ENCODE data around the gene SLK. TPM values are rescaled to one million over a fixed set of nuclear protein-coding genes. Genes with fewer than 3 reads are reported as not detected.

SLK gene
- total RNA-seq, 2 experiments from 2014 or later, result 19.4 to 19.9 TPM

DNA sequence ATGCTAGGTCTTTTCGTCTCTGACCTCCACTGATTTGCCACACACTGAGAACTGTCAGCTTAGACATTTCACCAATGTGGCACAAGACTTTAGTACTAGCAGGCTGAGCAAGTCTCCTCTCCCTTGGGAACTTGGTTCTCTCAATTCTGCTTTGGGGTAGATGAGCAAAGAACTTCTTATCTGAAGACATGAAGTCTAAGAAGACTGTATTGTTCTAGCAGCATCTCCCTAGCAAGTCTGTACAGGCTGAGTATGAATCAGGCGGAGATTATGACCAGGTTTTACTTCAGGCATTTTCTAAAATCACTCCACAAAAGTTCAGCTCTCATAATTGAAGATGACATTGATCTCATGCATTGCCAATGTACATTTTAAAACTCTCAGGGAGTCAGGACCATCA lies 25.1 kb upstream of the SLK start:
- TF ChIP-seq, protein P1, sequence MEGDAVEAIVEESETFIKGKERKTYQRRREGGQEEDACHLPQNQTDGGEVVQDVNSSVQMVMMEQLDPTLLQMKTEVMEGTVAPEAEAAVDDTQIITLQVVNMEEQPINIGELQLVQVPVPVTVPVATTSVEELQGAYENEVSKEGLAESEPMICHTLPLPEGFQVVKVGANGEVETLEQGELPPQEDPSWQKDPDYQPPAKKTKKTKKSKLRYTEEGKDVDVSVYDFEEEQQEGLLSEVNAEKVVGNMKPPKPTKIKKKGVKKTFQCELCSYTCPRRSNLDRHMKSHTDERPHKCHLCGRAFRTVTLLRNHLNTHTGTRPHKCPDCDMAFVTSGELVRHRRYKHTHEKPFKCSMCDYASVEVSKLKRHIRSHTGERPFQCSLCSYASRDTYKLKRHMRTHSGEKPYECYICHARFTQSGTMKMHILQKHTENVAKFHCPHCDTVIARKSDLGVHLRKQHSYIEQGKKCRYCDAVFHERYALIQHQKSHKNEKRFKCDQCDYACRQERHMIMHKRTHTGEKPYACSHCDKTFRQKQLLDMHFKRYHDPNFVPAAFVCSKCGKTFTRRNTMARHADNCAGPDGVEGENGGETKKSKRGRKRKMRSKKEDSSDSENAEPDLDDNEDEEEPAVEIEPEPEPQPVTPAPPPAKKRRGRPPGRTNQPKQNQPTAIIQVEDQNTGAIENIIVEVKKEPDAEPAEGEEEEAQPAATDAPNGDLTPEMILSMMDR (conservative IDR thresholded peaks at IDR 0.05; ENCODE audit: low read length), result no peak
- no peak for TF ChIP-seq EZH2phosphoT487 (IDR thresholded peaks at IDR 0.05; ENCODE audit: borderline replicate concordance, low read depth, low read length)
- Histone ChIP-seq H3K27ac (ENCODE audit: low read depth, low read length, poor library complexity, severe bottlenecking) (no peak overlapping the region), H3K4me2 (ENCODE audit: low read length) (no peak overlapping the region), H4K20me1 (ENCODE audit: insufficient read depth, low read length) (no peaks in the 10 kb centered on the region), H3K79me2 (ENCODE audit: insufficient read depth, low read depth, low read length) (no peaks in the 10 kb centered on the region), H3K4me1 (ENCODE audit: insufficient read depth, low read length, poor library complexity, severe bottlenecking) (no peaks in the 10 kb centered on the region), H2AFZ (ENCODE audit: low read length) (no peak overlapping the region), H3K36me3 (ENCODE audit: insufficient read depth, low read length) (no peaks in the 10 kb centered on the region), H3K4me3 (ENCODE audit: low read depth, low read length, poor library complexity, severe bottlenecking) (no peak overlapping the region), H3K9me3 (ENCODE audit: low read length) (no peaks in the 10 kb centered on the region), H3K9me2 (ENCODE audit: insufficient read depth, low read length) (no peaks in the 10 kb centered on the region)
- no peak for DNase-seq (ENCODE audit: low spot score)
- ChIA-PET CTCF (ENCODE audit: unreplicated experiment) (no interaction called here), POLR2A (interaction anchor here (0.8 kb wide), 1 partner anchor 36 kb away, joined by 3 read pairs; no protein-coding TSS in a partner anchor)
- intact Hi-C loops (cut with micrococcal nuclease; ENCODE audit: unreplicated experiment), result no loop called here
- no TSS peak for BruUV-seq (replicated peaks)

DNA sequence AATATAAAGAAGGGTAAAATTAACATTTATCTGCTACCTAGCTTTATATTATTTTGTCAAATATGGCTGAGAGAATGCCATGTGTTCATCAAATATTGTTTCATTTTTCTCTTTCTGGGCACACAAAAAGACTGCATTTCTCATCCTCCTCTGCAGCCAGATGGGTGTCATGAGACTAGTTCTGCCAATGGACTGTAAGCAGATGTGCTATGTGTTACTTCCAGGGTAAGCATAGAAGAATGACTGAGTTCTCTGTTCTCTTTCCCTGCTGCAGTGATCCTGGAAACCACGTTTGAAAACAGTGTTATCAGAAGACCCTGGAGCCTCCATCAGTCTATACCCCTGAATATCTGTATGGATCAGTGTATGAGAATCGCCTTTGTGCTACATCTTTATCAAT lies 24.1 kb upstream of the SLK start:
- intact Hi-C loops (cut with micrococcal nuclease; ENCODE audit: unreplicated experiment), result no loop called here
- no peaks in the 10 kb centered on the region for H4K20me1 ChIP-seq (ENCODE audit: insufficient read depth, low read length)
- no peaks in the 10 kb centered on the region for H3K36me3 ChIP-seq (ENCODE audit: insufficient read depth, low read length)
- H3K79me2 ChIP-seq (ENCODE audit: insufficient read depth, low read depth, low read length), result no peaks in the 10 kb centered on the region
- no peaks in the 10 kb centered on the region for H3K4me1 ChIP-seq (ENCODE audit: insufficient read depth, low read length, poor library complexity, severe bottlenecking)
- no peak overlapping the region for H3K27ac ChIP-seq (ENCODE audit: low read depth, low read length, poor library complexity, severe bottlenecking)
- H3K9me2 ChIP-seq (ENCODE audit: insufficient read depth, low read length), result no peaks in the 10 kb centered on the region
- ChIA-PET POLR2A (no interaction called here), CTCF (ENCODE audit: unreplicated experiment) (no interaction called here)
- no peak overlapping the region for H2AFZ ChIP-seq (ENCODE audit: low read length)
- DNase-seq (ENCODE audit: low spot score), result no peak
- BruUV-seq (replicated peaks), result no TSS peak
- H3K4me3 ChIP-seq (ENCODE audit: low read depth, low read length, poor library complexity, severe bottlenecking), result no peak overlapping the region
- no peaks in the 10 kb centered on the region for H3K9me3 ChIP-seq (ENCODE audit: low read length)
- TF ChIP-seq, protein P1 (conservative IDR thresholded peaks at IDR 0.05; ENCODE audit: low read length), result no peak
- TF ChIP-seq EZH2phosphoT487 (IDR thresholded peaks at IDR 0.05; ENCODE audit: borderline replicate concordance, low read depth, low read length), result no peak
- no peak overlapping the region for H3K4me2 ChIP-seq (ENCODE audit: low read length)

DNA sequence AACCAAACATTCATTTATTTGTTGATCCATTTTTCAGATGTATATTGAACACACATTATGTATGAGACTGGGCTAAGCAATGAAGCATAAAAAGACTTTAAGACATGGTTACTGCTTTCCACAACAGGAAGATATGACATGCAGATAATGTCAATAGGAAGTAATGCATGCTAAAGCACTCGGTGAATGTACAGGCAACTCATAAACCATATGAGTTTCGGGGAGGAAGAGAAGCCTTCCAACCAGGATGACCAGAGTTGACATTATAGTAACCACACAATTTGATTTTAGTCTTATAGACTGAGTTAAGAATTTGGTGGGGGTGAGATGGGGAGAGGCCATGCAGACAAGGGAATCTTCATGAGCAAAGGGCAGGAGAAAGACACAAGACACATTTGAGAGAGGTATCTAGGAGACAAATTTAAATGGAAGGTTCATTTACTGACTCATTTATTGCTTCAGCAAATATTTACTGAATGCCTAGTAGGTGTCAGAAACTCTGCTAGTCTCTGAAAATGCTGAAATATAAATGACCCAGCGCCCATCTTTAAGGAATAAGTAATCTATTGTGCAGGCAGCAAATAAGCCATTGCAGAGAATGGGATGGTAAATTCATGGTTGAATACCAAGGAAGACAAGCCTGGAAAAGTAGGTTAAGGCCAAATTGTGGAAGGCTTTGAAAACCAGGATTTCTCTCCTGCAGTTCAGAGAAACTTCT lies 19.0 kb upstream of the SLK start:
- Histone ChIP-seq H3K9me2 (ENCODE audit: insufficient read depth, low read length) (no peaks in the 10 kb centered on the region), H3K27ac (ENCODE audit: low read depth, low read length, poor library complexity, severe bottlenecking) (no peak overlapping the region), H3K9me3 (ENCODE audit: low read length) (no peaks in the 10 kb centered on the region), H3K79me2 (ENCODE audit: insufficient read depth, low read depth, low read length) (no peaks in the 10 kb centered on the region), H2AFZ (ENCODE audit: low read length) (no peak overlapping the region), H3K4me2 (ENCODE audit: low read length) (no peak overlapping the region), H3K4me3 (ENCODE audit: low read depth, low read length, poor library complexity, severe bottlenecking) (no peak overlapping the region), H4K20me1 (ENCODE audit: insufficient read depth, low read length) (no peaks in the 10 kb centered on the region), H3K36me3 (ENCODE audit: insufficient read depth, low read length) (no peaks in the 10 kb centered on the region), H3K4me1 (ENCODE audit: insufficient read depth, low read length, poor library complexity, severe bottlenecking) (no peaks in the 10 kb centered on the region)
- ChIA-PET POLR2A (no interaction called here), CTCF (ENCODE audit: unreplicated experiment) (no interaction called here)
- DNase-seq (ENCODE audit: low spot score), result no peak
- TF ChIP-seq, protein P1 (conservative IDR thresholded peaks at IDR 0.05; ENCODE audit: low read length), result no peak
- no peak for TF ChIP-seq EZH2phosphoT487 (IDR thresholded peaks at IDR 0.05; ENCODE audit: borderline replicate concordance, low read depth, low read length)
- no TSS peak for BruUV-seq (replicated peaks)
- intact Hi-C loops (cut with micrococcal nuclease; ENCODE audit: unreplicated experiment), result no loop called here
